CD1c-positive myeloid dendritic cell (primary cell): ENCODE data around the gene GPR63.
A peak's percentile ranks its signal among the peaks of the same experiment; 100 is the strongest.
"Not testable (repeated sequence)": the region's sequence is repeated elsewhere in the genome, so short reads cannot be mapped to it uniquely, and the experiment has no call there.

Experiments used
- DNase-seq: peaks from one replicate; pipeline ENCODE4 v3.0.0-alpha.2; 2016; ENCODE audit errors: extremely low spot score

The GPR63 gene

GRCh38 chr6:96837081-96837971, at the start of gene GPR63:
TSS of gene GPR63 (minus strand) at chr6:96837477. CDS start at chr6:96799731, 37,746 bp downstream.
- peak; percentile 48 for DNase-seq

- DNase-seq = no peak
Measured at GRCh38 chr6:96886519-96886918, 49.2 kb upstream of the GPR63 start.

GRCh38 chr6:96885187-96885631, 47.9 kb upstream of the GPR63 start:
- DNase-seq = not testable (repeated sequence)

GRCh38 chr6:96878143-96878542, 40.9 kb upstream of the GPR63 start:
- DNase-seq = no peak

- no peak for DNase-seq
Measured at GRCh38 chr6:96876886-96877545, 39.7 kb upstream of the GPR63 start.

GRCh38 chr6:96872976-96873375, 35.7 kb upstream of the GPR63 start:
- no peak for DNase-seq

GRCh38 chr6:96865055-96865405, 27.8 kb upstream of the GPR63 start:
- no peak for DNase-seq

GRCh38 chr6:96864216-96865054, 27.2 kb upstream of the GPR63 start:
- no peak for DNase-seq

GRCh38 chr6:96862560-96862959, 25.3 kb upstream of the GPR63 start:
- no peak for DNase-seq

GRCh38 chr6:96861588-96861987, 24.3 kb upstream of the GPR63 start:
- no peak for DNase-seq

GRCh38 chr6:96856856-96857255, 19.6 kb upstream of the GPR63 start:
- no peak for DNase-seq

GRCh38 chr6:96853083-96853482, 15.8 kb upstream of the GPR63 start:
- no peak for DNase-seq

- DNase-seq = no peak
Measured at GRCh38 chr6:96852605-96853004, 15.3 kb upstream of the GPR63 start.

GRCh38 chr6:96851858-96852257, 14.6 kb upstream of the GPR63 start:
- DNase-seq = no peak

GRCh38 chr6:96849615-96850014, 12.3 kb upstream of the GPR63 start:
- DNase-seq = no peak

GRCh38 chr6:96844530-96844929, 7.3 kb upstream of the GPR63 start:
- no peak for DNase-seq

- DNase-seq = no peak
Measured at GRCh38 chr6:96841345-96841744, 4.1 kb upstream of the GPR63 start.

- no peak for DNase-seq
Measured at GRCh38 chr6:96836631-96837080, 621 bp downstream of the GPR63 start.

GRCh38 chr6:96834070-96834469, 3.2 kb downstream of the GPR63 start:
- no peak for DNase-seq

- DNase-seq = no peak
Measured at GRCh38 chr6:96832780-96833179, 4.5 kb downstream of the GPR63 start.

- DNase-seq = no peak
Measured at GRCh38 chr6:96826865-96827264, 10.4 kb downstream of the GPR63 start.

- no peak for DNase-seq
Measured at GRCh38 chr6:96823743-96824142, 13.5 kb downstream of the GPR63 start.
